CD4-positive, alpha-beta T cell treated with Interleukin-12 subunit alpha and Interleukin-12 subunit beta, for 1 hour (primary cell): ENCODE data around the gene OR52N2.
A peak's percentile ranks its signal among the peaks of the same experiment; 100 is the strongest.

Experiments used
- DNase-seq: peaks from one replicate; pipeline ENCODE4 v3.0.0-alpha.2; 2020

Gene OR52N2

GRCh38 chr11:5808500-5809121 lies at the start of gene OR52N2:
Gene OR52N2 (plus strand): TSS chr11:5808924. CDS start chr11:5820336, 11,412 bp downstream.
- DNase-seq, result peak; percentile 78

- DNase-seq, result no peak
These were observed 41.7 kb upstream of the OR52N2 start for GRCh38 chr11:5767056-5767455.

DNA sequence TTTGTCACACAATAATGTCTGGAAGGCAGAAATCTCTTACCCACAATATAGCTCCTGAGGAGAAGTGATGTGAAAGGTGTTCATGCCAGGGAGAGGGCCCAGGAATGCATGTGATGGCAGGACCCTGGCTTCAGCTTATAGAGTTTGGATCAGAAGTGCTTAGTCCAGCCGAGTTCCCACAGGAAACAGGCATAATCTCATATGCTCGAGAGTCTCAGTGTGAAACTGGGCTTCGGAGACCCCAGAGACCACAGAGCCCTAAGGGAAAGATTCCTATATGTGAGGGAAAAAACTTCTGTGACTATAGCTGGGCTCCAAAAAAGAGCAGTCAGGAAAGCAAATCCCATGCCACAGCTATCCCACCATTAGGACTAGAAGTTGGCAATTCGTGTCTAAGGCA lies 25.5 kb upstream of the OR52N2 start, which contains the start of gene OR52N5:
OR52N5 (minus strand) TSS at position 101 of the 400 bp plus-strand sequence. CDS start 4,721 bp downstream, outside the sequence.
- no peak for DNase-seq

DNA sequence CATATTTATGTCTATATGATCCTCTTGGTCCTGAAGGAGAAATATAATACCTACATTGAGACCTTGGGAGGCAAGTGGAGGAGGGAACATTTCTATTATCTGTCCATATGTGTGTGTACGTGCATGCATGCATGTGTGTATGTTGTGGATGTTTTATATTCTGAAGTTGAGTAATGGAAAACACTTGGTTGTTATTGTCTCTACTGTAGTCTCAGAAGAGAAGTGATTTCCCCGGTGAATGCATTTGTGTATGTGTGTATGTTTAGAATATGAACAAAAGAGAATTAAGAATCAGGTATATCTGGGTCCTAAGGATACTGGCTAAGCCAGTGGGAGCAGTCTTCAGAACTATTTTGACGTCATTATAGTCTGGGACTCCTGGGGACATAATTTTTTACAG lies 17.6 kb upstream of the OR52N2 start, which contains the start of gene OR52N1:
OR52N1 (minus strand) TSS at position 101 of the 400 bp plus-strand sequence. CDS start 2,449 bp downstream, outside the sequence.
- DNase-seq, result no peak

DNA sequence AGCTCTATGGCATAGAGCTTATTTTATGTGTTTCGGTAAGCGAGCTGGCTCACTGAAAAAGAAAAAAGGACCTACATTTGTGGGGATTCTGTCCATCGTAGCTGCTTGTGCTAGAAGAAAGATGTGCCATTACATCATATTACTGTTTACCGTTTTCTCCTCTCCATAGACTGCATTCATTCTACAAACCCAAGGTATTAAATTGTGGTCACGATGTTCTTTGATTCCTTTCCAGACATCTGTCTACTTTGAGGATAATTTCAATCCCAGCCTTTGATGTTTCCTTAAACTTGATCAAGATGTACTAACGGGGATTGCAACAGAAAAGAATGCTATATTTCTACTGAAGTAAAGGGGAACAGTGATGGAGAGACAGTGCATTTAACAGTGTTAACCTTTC lies 12.2 kb upstream of the OR52N2 start:
- DNase-seq, result no peak

GRCh38 chr11:5803982-5804381 lies 4.7 kb upstream of the OR52N2 start:
- no peak for DNase-seq

DNA sequence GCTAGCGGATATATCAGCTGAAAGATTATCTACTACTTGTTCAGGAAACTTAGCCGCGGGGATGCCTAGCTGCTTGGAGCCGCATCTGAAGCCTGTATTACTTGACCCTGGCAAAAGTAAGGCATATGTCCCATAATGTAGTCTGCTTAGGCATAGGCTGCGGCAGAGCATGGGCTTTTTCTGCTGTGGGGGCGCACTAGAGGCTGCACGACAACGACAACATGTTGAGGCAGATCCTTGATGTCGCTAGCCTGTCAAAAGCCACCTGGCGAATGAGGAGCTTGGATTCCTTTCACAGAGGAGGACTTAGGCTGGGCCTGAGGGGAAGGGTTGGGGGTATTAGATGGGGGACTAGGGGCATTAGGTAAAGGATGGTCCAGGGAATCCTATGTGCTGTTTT lies 1.1 kb upstream of the OR52N2 start:
- DNase-seq, result no peak

- DNase-seq, result peak; percentile 1
These were observed 397 bp downstream of the OR52N2 start for GRCh38 chr11:5809122-5809519.

- no peak for DNase-seq
These were observed 1.4 kb downstream of the OR52N2 start for GRCh38 chr11:5809905-5810795.

- peak; percentile 2 for DNase-seq
These were observed 6.8 kb downstream of the OR52N2 start for GRCh38 chr11:5815534-5815933.

DNA sequence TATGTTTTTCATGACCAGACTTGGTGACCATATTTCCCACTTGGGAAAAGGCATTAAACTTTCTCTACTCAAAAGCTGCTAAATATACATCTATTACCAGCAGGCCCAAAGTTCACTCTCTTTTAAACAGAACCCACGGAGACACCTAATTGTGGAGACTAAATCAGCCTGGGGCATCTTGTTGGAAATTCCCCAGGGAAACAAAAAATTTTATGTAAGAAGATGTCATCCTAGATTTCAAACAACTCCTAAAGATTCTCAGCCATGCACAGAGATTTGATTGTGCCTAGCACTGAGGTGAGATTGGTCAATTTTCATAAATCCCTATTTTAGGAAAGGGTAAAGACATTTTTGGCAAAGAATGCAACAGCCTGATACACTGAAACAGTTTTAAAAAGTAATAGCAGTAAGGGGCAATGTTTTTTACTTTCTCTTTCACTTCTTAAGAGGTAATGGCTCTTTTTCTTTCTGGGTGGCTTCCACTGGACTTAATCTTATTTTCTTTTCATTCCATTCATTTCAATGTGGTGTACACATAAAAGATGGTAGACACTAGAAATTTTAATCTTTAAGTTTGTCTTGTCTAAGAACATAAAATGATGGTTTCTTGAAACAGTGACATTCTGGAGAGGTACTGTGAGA lies 9.6 kb downstream of the OR52N2 start:
- no peak for DNase-seq

DNA sequence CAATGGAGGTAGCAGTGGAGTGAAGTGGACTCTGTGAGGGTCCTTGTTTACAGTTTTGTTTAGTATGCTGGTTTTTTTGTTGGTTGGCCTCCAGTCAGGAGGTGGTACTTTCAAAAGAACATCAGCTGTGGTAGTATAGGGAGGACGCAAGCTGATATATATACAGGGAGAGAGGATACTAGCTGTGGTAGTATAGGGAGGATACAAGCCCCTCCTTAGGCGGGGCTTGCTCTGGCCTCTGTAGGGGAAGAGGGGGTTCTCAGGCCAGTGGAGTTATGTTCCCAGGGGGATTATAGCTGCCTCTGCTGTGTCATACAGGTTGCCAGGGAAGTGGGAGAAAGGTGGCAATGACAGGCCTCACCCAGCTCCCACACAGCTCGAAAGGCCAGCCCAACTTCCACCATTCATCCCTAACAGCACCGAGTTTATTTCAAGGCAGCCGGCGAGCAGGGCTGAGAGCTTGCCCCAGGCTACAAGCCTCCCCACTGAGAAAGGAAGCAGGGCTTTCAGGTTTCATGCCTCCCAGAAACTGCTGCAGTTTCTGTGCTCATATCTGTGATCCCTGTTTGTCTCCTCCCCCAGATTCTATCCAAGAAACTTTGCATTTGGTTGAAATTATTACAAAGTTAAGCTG lies 22.6 kb downstream of the OR52N2 start:
- DNase-seq, result no peak

- no peak for DNase-seq
These were observed 24.7 kb downstream of the OR52N2 start for GRCh38 chr11:5833446-5833845.

- no peak for DNase-seq
These were observed 29.0 kb downstream of the OR52N2 start for GRCh38 chr11:5837695-5838094.

DNA sequence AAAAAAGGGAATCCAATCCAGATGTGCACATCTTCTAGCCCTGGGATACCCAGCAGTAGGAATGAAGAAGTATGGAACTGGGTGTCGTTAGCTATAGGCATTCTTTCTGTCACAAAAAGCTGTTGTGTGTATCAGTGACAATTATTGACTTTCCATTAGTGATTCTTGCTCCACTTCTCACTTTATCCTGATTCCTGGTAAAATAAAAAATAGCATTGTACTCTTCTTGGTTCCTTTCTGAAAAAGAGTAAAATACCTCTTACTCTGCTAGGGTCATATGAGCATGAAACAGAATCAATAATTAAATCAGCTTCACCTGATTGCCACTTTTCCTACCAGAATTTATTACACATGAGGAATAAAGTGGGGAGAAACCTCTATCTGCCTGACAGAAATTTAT lies 33.1 kb downstream of the OR52N2 start, which contains the start of gene OR52E6:
OR52E6 (minus strand) TSS at position 101 of the 400 bp plus-strand sequence; CDS start at position 101, 0 bp downstream.
- no peak for DNase-seq

GRCh38 chr11:5846701-5847100 lies 38.0 kb downstream of the OR52N2 start:
- DNase-seq, result no peak

DNA sequence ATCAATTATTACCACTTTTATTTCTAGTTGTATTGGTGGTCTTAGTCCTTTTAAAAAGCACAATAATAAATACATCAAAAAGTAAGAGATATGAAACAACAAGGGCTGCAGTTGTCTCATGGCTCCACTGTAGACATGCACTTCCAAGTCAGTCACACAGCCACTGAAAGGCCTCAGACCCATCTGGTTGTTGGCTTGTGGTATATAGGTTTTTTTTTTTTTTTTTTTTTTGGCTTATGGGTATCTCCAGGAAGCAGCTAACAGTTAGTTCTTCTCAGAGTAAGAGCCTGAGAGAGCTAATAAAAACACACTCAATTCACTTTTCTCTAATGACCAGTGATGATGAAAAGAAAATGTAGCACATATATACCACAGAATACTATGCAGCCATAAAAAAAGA lies 39.0 kb downstream of the OR52N2 start:
- DNase-seq, result no peak

- no peak for DNase-seq
These were observed 42.3 kb downstream of the OR52N2 start for GRCh38 chr11:5851002-5851401.

DNA sequence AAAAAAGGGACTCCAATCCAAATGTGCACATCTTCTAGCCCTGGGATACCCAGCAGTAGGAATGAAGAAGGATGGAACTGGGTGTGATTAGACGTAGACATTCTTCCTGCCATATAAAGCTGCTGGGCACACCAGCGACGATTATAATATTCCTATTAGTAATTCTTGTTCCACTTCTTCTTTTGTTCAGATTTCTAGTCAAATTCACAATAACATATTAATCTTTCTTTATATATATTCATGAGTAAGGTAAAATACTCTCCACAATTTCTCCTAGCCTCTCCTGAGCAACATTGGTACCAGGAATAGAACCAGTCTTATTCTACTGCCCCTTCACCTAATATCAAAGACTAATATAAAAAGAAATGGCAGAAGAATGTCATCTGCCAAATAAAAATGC lies 48.9 kb downstream of the OR52N2 start, which contains the start of gene OR52E8:
OR52E8 (minus strand) TSS at position 101 of the 400 bp plus-strand sequence; CDS start at position 101, 0 bp downstream.
- no peak for DNase-seq

DNA sequence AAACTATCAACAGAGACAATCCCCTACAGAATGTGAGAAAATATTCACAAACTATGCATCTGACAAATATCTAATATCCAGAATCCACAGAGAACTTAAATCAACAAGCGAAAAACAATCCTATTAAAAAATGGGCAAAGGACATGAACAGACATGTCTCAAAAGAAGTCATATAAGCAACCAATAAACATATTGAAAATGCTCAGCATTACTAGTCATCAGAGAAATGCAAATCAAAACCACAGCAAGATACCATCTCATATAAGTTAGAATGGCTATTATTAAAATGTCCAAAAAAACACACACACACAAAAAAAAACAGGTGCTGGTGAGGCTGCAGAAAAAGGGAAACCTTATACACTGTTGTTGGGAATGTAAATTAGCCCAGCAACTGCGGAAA lies 57.1 kb downstream of the OR52N2 start:
- no peak for DNase-seq
